NCI-H2227 (cell line): ENCODE results near the gene SYNE1.
A peak's percentile ranks its signal among the peaks of the same experiment; 100 is the strongest.

Experiments used
- DNase-seq: peaks from one replicate; lab custom pipeline; 2025; ENCODE audit not compliant: unreplicated experiment; lab: John Stamatoyannopoulos, UW

The SYNE1 gene

GRCh38 chr6:152323376-152323775 is 313.8 kb downstream of the SYNE1 start:
- no peak for DNase-seq

- DNase-seq = no peak
Observed at GRCh38 chr6:152318278-152318677, 318.9 kb downstream of the SYNE1 start.

- no peak for DNase-seq
Observed at GRCh38 chr6:152316024-152316423, 321.1 kb downstream of the SYNE1 start.

DNA sequence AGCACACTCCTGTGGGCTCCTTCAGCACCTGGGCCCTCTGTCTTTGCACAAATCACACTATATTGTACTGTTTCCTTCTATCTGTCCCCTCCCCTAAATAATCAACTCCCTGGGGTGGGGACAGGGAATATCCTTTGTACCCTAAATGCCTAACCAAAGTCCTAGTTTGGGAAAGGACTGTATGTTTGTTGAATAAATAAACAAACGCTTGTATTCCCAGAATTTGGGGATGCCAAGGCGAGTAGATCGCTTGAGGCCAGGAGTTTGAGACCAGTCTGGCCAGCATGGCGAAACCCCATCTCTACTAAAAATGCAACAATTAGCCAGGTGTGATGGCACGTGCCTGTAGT is 322.7 kb downstream of the SYNE1 start:
- DNase-seq = no peak

DNA sequence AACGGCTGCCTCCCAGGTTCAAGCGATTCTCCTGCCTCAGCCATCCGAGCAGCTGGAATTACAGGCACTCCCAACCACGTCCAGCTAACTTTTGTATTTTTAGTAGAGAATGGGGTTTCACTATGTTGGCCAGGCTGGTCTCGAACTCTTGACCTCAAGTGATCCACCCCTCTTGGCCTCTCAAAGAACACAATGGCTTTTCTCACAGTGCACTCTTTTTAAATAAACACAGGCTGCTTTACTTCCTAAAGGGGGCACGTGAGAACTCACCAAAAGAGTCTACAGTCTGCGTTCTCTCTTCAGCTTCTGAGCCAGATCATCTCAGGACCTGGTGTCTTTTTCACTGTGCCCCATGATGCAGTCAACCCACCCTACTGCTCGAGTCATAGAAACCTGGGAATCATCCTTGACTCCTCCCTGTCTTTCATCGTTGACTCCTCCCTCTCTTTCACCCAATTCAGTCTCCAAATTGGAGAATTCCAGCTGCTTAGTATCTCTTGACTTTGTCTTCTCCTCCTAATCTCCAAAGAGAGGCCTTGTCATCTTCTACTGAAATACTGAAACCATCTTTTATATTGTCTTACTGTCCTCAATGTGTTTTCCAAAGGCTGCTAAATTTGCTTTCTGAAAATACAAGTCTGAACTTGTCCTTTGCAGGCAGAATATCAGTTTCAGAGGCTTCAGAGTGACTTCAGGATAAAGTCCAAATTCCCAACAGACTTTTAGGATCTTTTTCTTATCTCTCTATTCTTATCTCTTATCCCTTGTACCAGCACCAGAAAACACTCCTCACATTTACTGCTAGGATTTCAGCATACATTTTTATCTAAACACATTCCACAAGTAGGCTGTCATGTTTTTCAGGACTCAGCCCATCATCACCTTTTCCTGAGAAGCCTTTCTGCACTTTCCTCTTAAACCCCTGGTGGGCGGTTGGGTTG is 323.4 kb downstream of the SYNE1 start:
- DNase-seq = no peak

DNA sequence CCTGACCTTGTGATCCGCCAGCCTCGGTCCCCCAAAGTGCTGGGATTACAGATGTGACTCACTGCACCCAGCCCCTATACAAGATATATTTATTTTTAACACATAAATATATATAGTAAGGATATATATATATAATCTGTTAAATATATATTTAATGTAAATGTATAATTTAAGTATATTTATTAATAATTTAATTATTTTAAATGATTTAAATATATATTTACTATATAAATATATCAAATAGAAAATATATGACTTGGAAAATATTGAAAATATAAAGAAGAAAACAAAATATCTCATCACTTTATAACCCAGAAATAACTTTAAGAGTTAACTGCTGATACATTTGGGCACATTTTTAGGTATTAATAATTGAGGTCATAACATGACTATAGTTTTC is 324.7 kb downstream of the SYNE1 start:
- DNase-seq = no peak

GRCh38 chr6:152310371-152310954 is 326.7 kb downstream of the SYNE1 start:
- no peak for DNase-seq

DNA sequence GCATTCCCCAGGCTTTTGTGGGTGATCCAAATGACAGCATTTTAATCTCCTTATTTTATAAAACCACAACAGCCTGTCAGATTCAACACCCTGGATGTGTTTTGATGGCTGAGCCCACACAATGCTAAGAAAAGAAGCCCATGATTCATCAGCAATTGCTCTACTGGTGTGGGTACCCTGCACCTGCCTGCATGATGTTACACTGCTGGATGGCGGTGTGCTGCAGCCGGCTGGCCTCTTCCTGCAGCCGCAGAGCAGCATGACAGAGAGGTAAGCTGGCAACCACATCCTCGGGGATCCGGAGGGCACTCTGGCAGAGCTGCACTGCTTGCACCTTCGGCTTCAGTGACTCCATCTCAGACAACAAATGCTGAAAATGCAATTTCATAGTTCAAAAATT is 327.5 kb downstream of the SYNE1 start:
- DNase-seq = no peak

DNA sequence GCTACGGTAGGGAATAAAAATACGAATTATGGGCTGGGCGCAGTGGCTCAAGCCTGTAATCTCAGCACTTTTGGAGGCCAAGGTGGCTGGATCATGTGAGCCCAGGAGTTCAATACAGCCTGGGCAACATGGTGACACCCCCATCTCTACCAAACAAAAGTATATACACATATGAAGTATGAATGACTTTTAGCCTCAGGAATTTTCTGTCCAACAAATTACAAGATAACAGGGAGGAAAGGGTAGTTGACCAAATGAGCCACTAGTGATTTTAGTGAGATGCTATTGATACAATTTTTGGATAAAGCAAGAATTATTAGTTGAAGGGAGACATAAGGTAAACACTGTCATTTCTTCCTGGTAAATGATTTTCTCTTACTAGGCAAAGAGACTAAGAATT is 328.2 kb downstream of the SYNE1 start:
- no peak for DNase-seq

DNA sequence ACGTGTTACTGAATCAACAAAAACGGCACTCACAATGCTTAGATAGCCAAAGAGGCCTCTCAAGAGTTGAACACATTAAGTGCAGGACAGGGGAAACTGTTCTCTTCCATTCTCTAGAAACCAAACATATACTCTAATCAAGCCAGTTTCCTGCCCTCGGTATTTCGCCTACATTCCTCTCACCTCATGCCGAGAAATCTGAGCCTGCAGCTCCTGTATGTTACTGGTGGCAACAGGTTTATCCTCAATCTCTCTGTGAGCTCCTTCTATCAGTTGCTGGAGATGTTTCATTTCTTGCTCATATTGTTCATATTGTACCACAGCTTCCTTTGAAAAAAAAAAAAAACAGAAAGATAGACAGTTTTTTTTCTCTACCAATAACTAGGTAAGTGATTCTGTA is 328.9 kb downstream of the SYNE1 start:
- DNase-seq = no peak

- no peak for DNase-seq
Observed at GRCh38 chr6:152305672-152306071, 331.5 kb downstream of the SYNE1 start.

DNA sequence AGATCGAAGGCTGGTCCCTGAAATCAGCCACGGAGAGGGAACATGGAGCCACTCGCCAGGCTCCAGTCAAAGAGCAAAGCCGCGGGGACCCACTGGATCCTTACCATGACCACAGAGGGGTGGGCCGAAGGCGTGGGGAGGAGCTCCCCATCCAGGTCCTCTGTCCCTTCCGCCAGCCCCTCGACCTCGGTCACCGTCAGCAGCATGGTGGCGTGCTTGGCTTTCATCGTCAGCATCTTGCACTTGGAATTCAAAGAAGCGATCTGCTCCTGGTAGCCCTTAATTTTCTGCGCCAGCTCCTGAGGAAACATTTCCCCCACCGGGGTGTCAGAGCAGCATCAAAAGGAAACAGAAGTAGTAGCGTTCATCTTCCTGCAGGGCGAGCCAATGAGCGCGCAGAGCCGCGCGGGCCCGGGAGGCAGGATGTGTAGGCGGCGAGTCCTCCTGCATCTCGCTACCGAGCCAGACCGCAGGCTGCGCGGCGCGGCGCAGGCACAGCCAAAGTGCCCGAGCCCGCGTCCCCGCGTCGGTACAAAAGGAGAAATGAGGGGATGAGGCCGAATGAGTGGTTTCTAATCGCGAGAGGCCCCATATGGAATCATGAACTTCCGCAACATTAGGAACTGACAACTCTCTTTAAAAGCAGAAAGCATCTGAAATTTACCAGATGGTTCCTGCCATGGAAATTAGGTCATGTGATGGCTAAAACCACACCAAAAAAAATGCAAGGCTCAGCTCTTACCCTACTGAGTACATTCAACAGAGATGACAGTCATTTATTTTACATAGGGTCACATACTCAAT is 335.2 kb downstream of the SYNE1 start:
- peak; percentile 63 for DNase-seq

- DNase-seq = no peak
Observed at GRCh38 chr6:152301021-152301764, 336.0 kb downstream of the SYNE1 start.

GRCh38 chr6:152300517-152300916 is 336.6 kb downstream of the SYNE1 start:
- no peak for DNase-seq

GRCh38 chr6:152298848-152299735 is 338.1 kb downstream of the SYNE1 start:
- no peak for DNase-seq

- DNase-seq = no peak
Observed at GRCh38 chr6:152298055-152298647, 339.0 kb downstream of the SYNE1 start.

DNA sequence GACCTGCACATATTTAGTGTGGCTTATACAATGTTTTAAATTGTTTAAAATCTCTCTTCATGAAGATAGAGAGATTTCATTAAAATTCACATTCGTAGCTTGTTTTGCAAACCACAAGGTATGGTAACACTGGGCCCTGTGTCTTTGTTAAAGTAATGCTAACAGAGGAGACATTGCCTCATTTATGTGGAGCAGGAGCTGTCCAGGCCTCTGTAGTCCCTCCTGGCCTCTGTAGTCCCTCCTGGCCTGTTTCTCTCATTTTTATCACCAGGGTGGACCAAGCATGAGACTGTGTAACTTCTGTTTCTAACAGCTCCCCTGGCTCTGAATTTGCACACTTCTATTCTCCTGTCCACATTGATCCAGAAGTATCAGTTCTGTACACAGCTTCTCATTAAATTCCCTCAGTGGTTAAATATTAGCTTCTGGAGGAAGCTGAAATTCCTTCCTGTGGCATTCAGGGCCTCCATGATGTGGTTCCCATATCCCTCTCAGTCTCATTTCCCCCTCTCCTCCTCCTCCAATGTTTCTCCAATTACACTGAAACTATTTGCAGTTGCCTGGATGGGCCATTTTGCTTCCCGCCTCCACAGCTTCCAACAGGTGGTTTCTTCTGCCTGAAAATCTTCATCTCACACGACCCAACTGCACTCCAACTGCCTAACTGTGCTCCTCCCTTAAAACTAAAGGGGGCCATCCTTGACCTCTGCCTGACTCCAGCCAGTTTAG is 340.4 kb downstream of the SYNE1 start:
- DNase-seq = no peak

DNA sequence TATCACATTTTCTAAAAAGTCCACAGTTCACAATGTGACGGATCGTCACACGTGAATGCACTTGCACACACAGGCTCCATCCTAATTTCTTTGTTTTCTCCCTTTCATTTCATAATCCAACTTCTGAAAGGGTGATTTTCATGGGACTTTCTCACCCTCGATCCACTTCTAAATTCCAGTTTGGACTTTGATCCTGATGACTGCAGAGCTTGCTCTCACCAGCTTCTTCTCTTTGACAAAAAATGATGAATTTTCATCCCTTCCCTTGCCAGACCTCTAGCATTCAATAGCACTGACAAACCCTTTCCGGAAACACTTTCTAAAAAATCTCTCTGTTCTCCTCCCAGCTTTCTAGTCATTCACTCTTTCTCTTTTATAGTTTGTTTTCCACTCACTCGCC is 341.2 kb downstream of the SYNE1 start:
- no peak for DNase-seq

- no peak for DNase-seq
Observed at GRCh38 chr6:152295346-152295745, 341.8 kb downstream of the SYNE1 start.
